Measurements from ENCODE around the gene PRKCD. TPM values are rescaled to one million over a fixed set of nuclear protein-coding genes. Genes with fewer than 3 reads are reported as not detected.
A peak's percentile ranks its signal among the peaks of the same experiment; 100 is the strongest.

Gene PRKCD
- total RNA-seq, 2 donors from 2014 or later = 15.5 to 16.9 TPM

- Histone ChIP-seq H3K9me3 (no peaks in the 10 kb centered on the region), H3K4me3 (peak within 1 kb of the TSS; percentile 88 to 91), H3K4me1 (peaks cover 32% of the 10 kb centered on the region), H3K27me3 (no peaks in the 10 kb centered on the region), H3K36me3 (replicated peaks in 1 of 2; ENCODE audit: insufficient read depth in 1 of 2, low read depth in 2 of 2) (peaks cover 0 to 8% of the 10 kb centered on the region in 2 donors), H3K27ac (peak within 1 kb of the TSS; percentile 79 to 97 (median 92))
- peak; percentile 62 to 92 (median 89) for TF ChIP-seq POLR2A (IDR thresholded peaks at IDR 0.05)
- TF ChIP-seq CTCF (IDR thresholded peaks at IDR 0.05) = peak in 4 of 7 experiments; percentile 43 to 46 (median 45)
- peak; percentile 91 for ATAC-seq
- WGBS, 2 donors = 3 to 7% methylated on average over 16 to 41 of the region's 41 CpGs
- intact Hi-C loops (cut with DNase I) = no loop called here
- peak; percentile 99 for DNase-seq
These were observed 30.6 kb upstream of the PRKCD start, which contains the start of gene RFT1 for GRCh38 chr3:53130179-53131061. TSS of gene RFT1 (minus strand) at chr3:53130435. CDS start at chr3:53130400, 35 bp downstream.

GRCh38 chr3:53131096-53131495 is 29.9 kb upstream of the PRKCD start:
- no peak for TF ChIP-seq CTCF (IDR thresholded peaks at IDR 0.05)
- TF ChIP-seq POLR2A (IDR thresholded peaks at IDR 0.05) = no peak
- ATAC-seq = no peak
- Histone ChIP-seq H3K4me3 (no peak overlapping the region), H3K9me3 (no peaks in the 10 kb centered on the region), H3K36me3 (replicated peaks in 1 of 2; ENCODE audit: insufficient read depth in 1 of 2, low read depth in 2 of 2) (peaks cover 0 to under 1% of the 10 kb centered on the region in 2 donors), H3K27me3 (no peaks in the 10 kb centered on the region), H3K4me1 (peaks cover 32% of the 10 kb centered on the region), H3K27ac (peak overlapping the region; percentile 79 to 97 (median 92))
- no peak for DNase-seq
- WGBS, 2 donors = 66 to 67% methylated on average over 4 of the region's 4 CpGs
- intact Hi-C loops (cut with DNase I) = no loop called here

GRCh38 chr3:53132347-53132746 is 28.7 kb upstream of the PRKCD start:
- no peak overlapping the region for H3K4me3 ChIP-seq
- intact Hi-C loops (cut with DNase I) = no loop called here
- peaks cover 32% of the 10 kb centered on the region for H3K4me1 ChIP-seq
- 52 to 63% methylated on average over 5 of the region's 5 CpGs for WGBS, 2 donors
- DNase-seq (no peak), ATAC-seq (no peak)
- no peaks in the 10 kb centered on the region for H3K9me3 ChIP-seq
- TF ChIP-seq CTCF (IDR thresholded peaks at IDR 0.05) (no peak), POLR2A (IDR thresholded peaks at IDR 0.05) (no peak)
- H3K36me3 ChIP-seq (replicated peaks in 1 of 2; ENCODE audit: insufficient read depth in 1 of 2, low read depth in 2 of 2) = no peaks in the 10 kb centered on the region
- H3K27ac ChIP-seq = peak overlapping the region in 1 of 4 donors; percentile 21
- no peaks in the 10 kb centered on the region for H3K27me3 ChIP-seq

- intact Hi-C loops (cut with DNase I) = no loop called here
- peaks cover 21% of the 10 kb centered on the region for H3K4me1 ChIP-seq
- no peaks in the 10 kb centered on the region for H3K36me3 ChIP-seq (replicated peaks in 1 of 2; ENCODE audit: insufficient read depth in 1 of 2, low read depth in 2 of 2)
- 14% methylated on average over 6 of the region's 6 CpGs for WGBS, 2 donors
- H3K4me3 ChIP-seq = no peak overlapping the region
- peak; percentile 86 for ATAC-seq
- DNase-seq = peak; percentile 87 to 96 (median 93)
- H3K27ac ChIP-seq = peak overlapping the region in 1 of 4 donors; percentile 14
- TF ChIP-seq CTCF (IDR thresholded peaks at IDR 0.05) = peak; percentile 79 to 98 (median 95)
- TF ChIP-seq POLR2A (IDR thresholded peaks at IDR 0.05) = no peak
- no peaks in the 10 kb centered on the region for H3K9me3 ChIP-seq
- H3K27me3 ChIP-seq = no peaks in the 10 kb centered on the region
These were observed 26.3 kb upstream of the PRKCD start for GRCh38 chr3:53134631-53135232.

Data from body of pancreas (tissue), 4 donors.